Type B pancreatic cell (in vitro differentiated cells): ENCODE results near the gene ZNF343. TPM values are rescaled to one million over a fixed set of nuclear protein-coding genes. Genes with fewer than 3 reads are reported as not detected.

Experiments
- DNase-seq: peaks from one replicate; pipeline ENCODE4 v3.0.0; 2021; ENCODE audit warnings: mixed read lengths; ENCODE audit not compliant: unreplicated experiment; ENCODE audit errors: extremely low spot score
- H3K27ac Mint-ChIP-seq: 2 replicates; pipeline ENCODE4 v1.8.0; 2021; ENCODE audit warnings: mild to moderate bottlenecking, mixed read lengths
- H3K27me3 Mint-ChIP-seq: 2 replicates; pipeline ENCODE4 v1.8.0; 2021; ENCODE audit warnings: mixed read lengths
- H3K36me3 Mint-ChIP-seq: 2 replicates; pipeline ENCODE4 v1.8.0; 2021; ENCODE audit warnings: mixed read lengths
- H3K4me1 Mint-ChIP-seq: one replicate; pipeline ENCODE4 v1.8.0; 2021; ENCODE audit warnings: mixed read lengths; ENCODE audit not compliant: unreplicated experiment
- H3K4me3 Mint-ChIP-seq: 2 replicates; pipeline ENCODE4 v1.8.0; 2021; ENCODE audit warnings: mild to moderate bottlenecking, mixed read lengths
- H3K9me3 Mint-ChIP-seq: 2 replicates; pipeline ENCODE4 v1.8.0; 2021; ENCODE audit warnings: mixed read lengths
- total RNA-seq: library from RNA; stranded (reverse); gene quantifications from 2 replicates; pipeline ENCODE4 v1.2.1, GENCODE V29; 2021; ENCODE audit warnings: low replicate concordance
- TF ChIP-seq, protein P1 (sequence below): fragments of 200-600 bp; sonication (generic); conservative IDR thresholded peaks from 2 replicates; pipeline ENCODE4 v1.5.0; 2021; ENCODE audit warnings: antibody characterized with exemption, mild to moderate bottlenecking

Gene ZNF343
- total RNA-seq, 1 donor from 2014 or later = 16.6 TPM

DNA sequence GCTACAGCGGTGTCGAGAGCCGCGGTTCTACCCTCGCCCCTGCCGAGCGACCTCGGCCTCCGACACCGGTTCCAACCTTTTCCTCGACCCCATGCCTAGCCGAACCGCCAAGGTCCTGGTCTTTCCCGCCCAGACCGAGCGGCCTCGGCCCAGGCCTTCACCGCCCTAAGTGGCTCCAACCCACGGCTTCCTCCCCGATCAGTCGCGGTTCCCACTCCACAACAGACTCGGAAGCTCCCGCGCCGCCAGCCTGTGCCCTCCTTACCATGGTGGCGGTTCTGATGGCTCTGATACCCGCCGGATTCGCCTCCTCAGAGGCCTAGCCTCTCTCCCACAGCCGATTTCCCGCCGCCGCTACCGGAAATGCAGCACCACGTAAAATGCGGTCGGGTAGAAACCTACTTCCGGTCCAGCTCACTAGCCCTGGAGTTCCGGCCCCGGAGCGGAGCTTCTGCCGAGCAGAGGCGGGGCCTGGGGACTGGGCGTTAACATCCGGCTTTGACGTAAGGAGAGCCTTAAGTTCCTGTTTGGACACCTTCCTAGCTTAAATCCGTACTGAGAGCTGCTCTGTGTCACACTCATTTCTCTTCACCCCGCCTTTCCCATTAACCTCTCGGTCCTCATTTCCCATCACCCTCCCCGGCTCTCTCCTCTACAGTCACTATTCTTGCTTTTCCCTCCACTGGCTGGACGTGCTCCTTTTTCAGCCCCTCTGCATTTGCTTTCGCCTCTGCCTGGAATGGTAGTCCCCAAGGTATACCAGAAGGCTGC, 38.1 kb downstream of the ZNF343 start, which contains the start of gene SNRPB:
TSS of gene SNRPB (minus strand) at position 367 of the 771 bp plus-strand sequence. CDS start at position 268, 99 bp downstream.
- peak; percentile 96 for DNase-seq
- H3K4me3 Mint-ChIP-seq = peak within 1 kb of the TSS; percentile 99
- no peaks in the 10 kb centered on the region for H3K27me3 Mint-ChIP-seq
- TF ChIP-seq, protein P1, sequence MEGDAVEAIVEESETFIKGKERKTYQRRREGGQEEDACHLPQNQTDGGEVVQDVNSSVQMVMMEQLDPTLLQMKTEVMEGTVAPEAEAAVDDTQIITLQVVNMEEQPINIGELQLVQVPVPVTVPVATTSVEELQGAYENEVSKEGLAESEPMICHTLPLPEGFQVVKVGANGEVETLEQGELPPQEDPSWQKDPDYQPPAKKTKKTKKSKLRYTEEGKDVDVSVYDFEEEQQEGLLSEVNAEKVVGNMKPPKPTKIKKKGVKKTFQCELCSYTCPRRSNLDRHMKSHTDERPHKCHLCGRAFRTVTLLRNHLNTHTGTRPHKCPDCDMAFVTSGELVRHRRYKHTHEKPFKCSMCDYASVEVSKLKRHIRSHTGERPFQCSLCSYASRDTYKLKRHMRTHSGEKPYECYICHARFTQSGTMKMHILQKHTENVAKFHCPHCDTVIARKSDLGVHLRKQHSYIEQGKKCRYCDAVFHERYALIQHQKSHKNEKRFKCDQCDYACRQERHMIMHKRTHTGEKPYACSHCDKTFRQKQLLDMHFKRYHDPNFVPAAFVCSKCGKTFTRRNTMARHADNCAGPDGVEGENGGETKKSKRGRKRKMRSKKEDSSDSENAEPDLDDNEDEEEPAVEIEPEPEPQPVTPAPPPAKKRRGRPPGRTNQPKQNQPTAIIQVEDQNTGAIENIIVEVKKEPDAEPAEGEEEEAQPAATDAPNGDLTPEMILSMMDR = no peak
- H3K27ac Mint-ChIP-seq = peak within 1 kb of the TSS; percentile 96
- peaks cover 28% of the 10 kb centered on the region for H3K4me1 Mint-ChIP-seq
- H3K9me3 Mint-ChIP-seq = no peaks in the 10 kb centered on the region
- peaks cover 31% of the 10 kb centered on the region for H3K36me3 Mint-ChIP-seq

DNA sequence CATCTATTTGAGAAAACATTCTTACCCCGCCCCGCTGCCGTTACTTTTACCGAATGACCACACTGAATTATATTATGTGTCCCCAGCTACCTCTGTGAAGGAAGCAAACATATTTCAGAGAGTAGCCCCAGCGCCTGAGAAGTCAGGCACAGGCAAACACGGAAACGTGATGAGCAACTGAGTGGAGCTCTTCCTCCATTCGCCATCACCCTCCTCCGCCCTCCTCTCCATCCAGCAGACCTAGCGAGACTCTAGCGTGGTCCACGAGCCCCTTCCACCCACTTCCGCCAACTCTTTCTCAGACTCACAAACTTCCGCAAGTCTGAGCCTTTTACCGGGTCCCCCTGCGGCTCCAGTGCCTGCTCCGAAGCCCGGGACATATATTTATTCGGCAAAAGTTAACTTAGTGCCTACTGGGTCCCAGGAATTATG, 38.7 kb downstream of the ZNF343 start:
- H3K27ac Mint-ChIP-seq = peak overlapping the region; percentile 96
- no peak for DNase-seq
- peak overlapping the region; percentile 99 for H3K4me3 Mint-ChIP-seq
- no peaks in the 10 kb centered on the region for H3K27me3 Mint-ChIP-seq
- H3K4me1 Mint-ChIP-seq = peaks cover 28% of the 10 kb centered on the region
- H3K9me3 Mint-ChIP-seq = no peaks in the 10 kb centered on the region
- TF ChIP-seq, protein P1 = no peak
- peaks cover 36% of the 10 kb centered on the region for H3K36me3 Mint-ChIP-seq

GRCh38 chr20:2468581-2469407, 39.9 kb downstream of the ZNF343 start:
- peaks cover 44% of the 10 kb centered on the region for H3K36me3 Mint-ChIP-seq
- no peaks in the 10 kb centered on the region for H3K9me3 Mint-ChIP-seq

DNA sequence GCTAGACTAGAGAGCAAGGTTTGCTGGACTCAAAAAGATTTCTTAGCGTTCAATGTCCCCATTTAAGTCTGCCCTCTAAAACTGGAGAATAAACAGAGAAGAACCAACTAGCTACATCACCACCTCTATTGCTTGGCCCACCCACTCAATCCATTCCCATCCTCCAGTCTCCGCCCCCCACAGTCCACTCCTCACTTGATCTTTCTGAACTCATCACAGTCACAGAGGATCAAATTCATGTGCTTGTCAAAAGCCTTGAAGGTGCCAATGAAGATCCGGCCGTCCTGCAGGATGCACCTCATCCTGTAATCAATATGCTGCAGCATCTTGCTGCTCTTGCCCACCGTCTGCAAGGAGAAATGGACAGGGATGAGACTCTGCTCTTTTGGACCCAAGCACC, 41.3 kb downstream of the ZNF343 start:
- Mint-ChIP-seq H3K4me3 (peak overlapping the region; percentile 55), H3K9me3 (no peaks in the 10 kb centered on the region), H3K27me3 (no peaks in the 10 kb centered on the region), H3K36me3 (peaks cover 56% of the 10 kb centered on the region), H3K4me1 (peaks cover 28% of the 10 kb centered on the region), H3K27ac (peak overlapping the region; percentile 17)
- TF ChIP-seq, protein P1 = no peak
- DNase-seq = no peak

More at GRCh38 chr20:2468581-2469407, 39.9 kb downstream of the ZNF343 start:
- DNase-seq = no peak
- peaks cover 28% of the 10 kb centered on the region for H3K4me1 Mint-ChIP-seq
- no peaks in the 10 kb centered on the region for H3K27me3 Mint-ChIP-seq
- H3K4me3 Mint-ChIP-seq = peak overlapping the region; percentile 99
- TF ChIP-seq, protein P1 = no peak
- peak overlapping the region; percentile 44 for H3K27ac Mint-ChIP-seq

DNA sequence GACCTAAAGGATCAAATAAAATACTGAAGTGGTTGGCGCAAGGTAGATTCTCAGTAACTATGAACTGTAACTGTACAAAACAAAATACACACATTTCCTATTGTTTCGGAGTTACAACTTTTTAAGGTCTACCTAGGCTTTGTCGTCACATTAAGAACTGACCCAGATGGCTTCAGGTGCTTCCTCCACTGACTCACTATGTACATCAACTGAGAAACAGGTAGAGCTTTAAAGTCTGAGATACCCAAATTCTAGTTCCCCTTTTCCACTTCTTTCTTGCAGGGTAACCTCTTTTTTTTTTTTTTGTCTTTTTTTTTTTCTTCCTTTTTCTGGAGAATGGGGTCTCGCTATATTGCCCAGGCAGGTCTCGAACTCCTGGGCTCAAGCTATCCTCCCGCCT, 43.6 kb downstream of the ZNF343 start:
- H3K4me1 Mint-ChIP-seq = peaks cover 22% of the 10 kb centered on the region
- DNase-seq = no peak
- no peaks in the 10 kb centered on the region for H3K9me3 Mint-ChIP-seq
- no peaks in the 10 kb centered on the region for H3K27me3 Mint-ChIP-seq
- H3K36me3 Mint-ChIP-seq = peaks cover 62% of the 10 kb centered on the region
- TF ChIP-seq, protein P1 = no peak
- no peak overlapping the region for H3K4me3 Mint-ChIP-seq
- no peak overlapping the region for H3K27ac Mint-ChIP-seq
